Left lung (tissue), 10 donors: ENCODE results near the gene GFY. TPM values are rescaled to one million over a fixed set of nuclear protein-coding genes. Genes with fewer than 3 reads are reported as not detected.
"Not testable (repeated sequence)": the region's sequence is repeated elsewhere in the genome, so short reads cannot be mapped to it uniquely, and the experiment has no call there.

ENCODE experiments used
- ATAC-seq: fragments of 200-7000 bp; cut with Tn5 transposase; one replicate; pipeline ENCODE4 v1.9.1; 2020; ENCODE audit warnings: moderate library complexity
- DNase-seq, 4 donors: peaks; one replicate each; pipeline ENCODE4 v3.0.0-alpha.2; 2013 to 2020
- H3K27ac ChIP-seq, 2 donors: fragments of 200-600 bp; sonication (generic) in 1 of 2; one replicate each; pipeline versions ENCODE4 v1.5.0 to v1.8.0; 2020 to 2021
- H3K27me3 ChIP-seq, 2 donors: fragments of 200-600 bp; sonication (generic) in 1 of 2; one replicate each; pipeline versions ENCODE4 v1.5.0 to v1.8.0; 2020 to 2021
- H3K36me3 ChIP-seq, 2 donors: fragments of 200-600 bp; sonication (generic) in 1 of 2; one replicate each; pipeline versions ENCODE4 v1.5.0 to v1.8.0; 2020 to 2021
- H3K4me1 ChIP-seq, 2 donors: fragments of 200-600 bp; one replicate each; pipeline ENCODE4 v1.8.0; 2021
- H3K4me3 ChIP-seq, 2 donors: fragments of 200-600 bp; sonication (generic) in 1 of 2; one replicate each; pipeline versions ENCODE4 v1.5.0 to v1.8.0; 2020 to 2021; ENCODE audit warnings: mild to moderate bottlenecking in 1 of 2
- H3K9me3 ChIP-seq, 2 donors: fragments of 200-600 bp; sonication (generic) in 1 of 2; one replicate each; pipeline versions ENCODE4 v1.5.0 to v1.8.0; 2020 to 2021
- intact Hi-C, 2 donors: fragments of 100-400 bp; cut with DNase I; formaldehyde crosslinking; loops; one replicate each; pipeline versions ENCODE4 v1.11.2 to v1.14.2; 2022
- polyA plus RNA-seq, 6 donors: library from polyadenylated mRNA; unstranded; fragments of 120-200 nt; gene quantifications; one replicate each; pipeline ENCODE4 v1.2.1, GENCODE V29; 2013; ENCODE audit not compliant: insufficient read length in 6 of 6
- total RNA-seq, 2 donors: library from RNA; stranded (reverse); fragmentation: NEBNext Ultra II Directional; extraction: Animal tissue kit (Norgen Biotek cat#: 25700); gene quantifications; one replicate each; pipeline ENCODE4 v1.2.1, GENCODE V29; 2021
- TF ChIP-seq, protein P1 (sequence below), 2 donors: fragments of 200-600 bp; sonication (generic) in 1 of 2; IDR thresholded peaks; one replicate each; pipeline versions ENCODE4 v1.5.0 to v1.8.0; 2021; ENCODE audit warnings: antibody characterized with exemption in 2 of 2
- donor health status: DM: no; HTN: yes; CAD: no.
- donor health status: DM: no; HTN: no; CAD: no.

The GFY gene
- total and polyA plus RNA-seq, 8 donors: not detected

- intact Hi-C loops: no loop called here
- H3K4me1 ChIP-seq: peaks cover 0 to 30% of the 10 kb centered on the region in 2 donors
- peak overlapping the region in 1 of 2 donors; percentile 61 for H3K27ac ChIP-seq
- ATAC-seq (peak; percentile 10), DNase-seq (no peak)
- no peak overlapping the region for H3K4me3 ChIP-seq
- H3K36me3 ChIP-seq: peaks cover 0 to 49% of the 10 kb centered on the region in 2 donors
- no peaks in the 10 kb centered on the region for H3K27me3 ChIP-seq
- H3K9me3 ChIP-seq: no peaks in the 10 kb centered on the region
- TF ChIP-seq, protein P1, sequence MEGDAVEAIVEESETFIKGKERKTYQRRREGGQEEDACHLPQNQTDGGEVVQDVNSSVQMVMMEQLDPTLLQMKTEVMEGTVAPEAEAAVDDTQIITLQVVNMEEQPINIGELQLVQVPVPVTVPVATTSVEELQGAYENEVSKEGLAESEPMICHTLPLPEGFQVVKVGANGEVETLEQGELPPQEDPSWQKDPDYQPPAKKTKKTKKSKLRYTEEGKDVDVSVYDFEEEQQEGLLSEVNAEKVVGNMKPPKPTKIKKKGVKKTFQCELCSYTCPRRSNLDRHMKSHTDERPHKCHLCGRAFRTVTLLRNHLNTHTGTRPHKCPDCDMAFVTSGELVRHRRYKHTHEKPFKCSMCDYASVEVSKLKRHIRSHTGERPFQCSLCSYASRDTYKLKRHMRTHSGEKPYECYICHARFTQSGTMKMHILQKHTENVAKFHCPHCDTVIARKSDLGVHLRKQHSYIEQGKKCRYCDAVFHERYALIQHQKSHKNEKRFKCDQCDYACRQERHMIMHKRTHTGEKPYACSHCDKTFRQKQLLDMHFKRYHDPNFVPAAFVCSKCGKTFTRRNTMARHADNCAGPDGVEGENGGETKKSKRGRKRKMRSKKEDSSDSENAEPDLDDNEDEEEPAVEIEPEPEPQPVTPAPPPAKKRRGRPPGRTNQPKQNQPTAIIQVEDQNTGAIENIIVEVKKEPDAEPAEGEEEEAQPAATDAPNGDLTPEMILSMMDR (IDR thresholded peaks at IDR 0.05): peak in 1 of 2 donors; percentile 15
Measured at GRCh38 chr19:49469828-49470614, 44.8 kb downstream of the GFY start.

DNA sequence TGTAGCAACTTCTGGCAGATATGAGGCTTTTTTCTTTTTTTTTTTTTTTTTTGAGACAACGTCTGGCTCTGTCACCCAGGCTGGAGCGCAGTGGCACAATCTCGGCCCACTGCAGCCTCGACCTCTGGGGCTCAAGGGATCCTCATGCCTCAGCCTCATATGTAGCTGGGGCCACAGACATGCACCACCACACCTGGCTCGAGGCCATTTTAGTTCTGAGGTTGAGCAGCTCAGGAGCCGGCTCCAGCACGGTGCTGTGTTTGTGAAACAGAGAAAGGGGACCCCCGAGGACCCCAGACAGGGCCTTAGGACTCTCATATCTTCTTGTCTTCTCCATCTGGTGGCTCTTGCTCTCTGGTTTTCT, 45.4 kb downstream of the GFY start:
- Histone ChIP-seq H3K9me3 (no peaks in the 10 kb centered on the region), H3K27me3 (no peaks in the 10 kb centered on the region), H3K4me1 (peaks cover 0 to 30% of the 10 kb centered on the region in 2 donors), H3K36me3 (peaks cover 0 to 43% of the 10 kb centered on the region in 2 donors), H3K27ac (peak overlapping the region in 1 of 2 donors; percentile 61), H3K4me3 (no peak overlapping the region)
- intact Hi-C loops: no loop called here
- TF ChIP-seq, protein P1 (IDR thresholded peaks at IDR 0.05): no peak
- ATAC-seq (no peak), DNase-seq (no peak)

- Histone ChIP-seq H3K9me3 (no peaks in the 10 kb centered on the region), H3K4me1 (peaks cover 0 to 30% of the 10 kb centered on the region in 2 donors), H3K36me3 (peaks cover 0 to 23% of the 10 kb centered on the region in 2 donors), H3K4me3 (no peak overlapping the region), H3K27ac (peak overlapping the region in 1 of 2 donors; percentile 13), H3K27me3 (no peaks in the 10 kb centered on the region)
- TF ChIP-seq, protein P1 (IDR thresholded peaks at IDR 0.05): no peak
- DNase-seq: no peak
- intact Hi-C loops: no loop called here
- no peak for ATAC-seq
Measured at GRCh38 chr19:49472936-49473335, 47.7 kb downstream of the GFY start.

DNA sequence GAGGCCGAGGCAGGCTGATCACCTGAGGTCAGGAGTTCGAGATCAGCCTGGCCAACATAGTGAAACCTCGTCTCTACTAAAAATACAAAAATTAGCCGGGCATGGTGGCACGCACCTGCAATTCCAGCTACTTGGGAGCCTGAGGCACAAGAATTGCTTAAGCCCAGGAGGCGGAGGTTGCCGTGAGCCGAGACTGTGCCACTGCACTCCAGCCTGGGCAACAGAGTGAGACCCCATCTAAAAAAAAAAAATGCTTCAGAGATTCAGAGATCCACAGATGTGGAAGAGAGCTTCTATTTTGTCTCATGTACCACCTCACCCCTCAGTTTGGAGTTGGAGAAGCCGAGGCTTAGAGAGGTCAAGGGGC, 48.3 kb downstream of the GFY start:
- ATAC-seq, H3K9me3 ChIP-seq, DNase-seq, H3K27me3 ChIP-seq, intact Hi-C loops: not testable (repeated sequence)
- Histone ChIP-seq H3K4me3 (peak overlapping the region; percentile 55 to 58), H3K27ac (peak overlapping the region in 1 of 2 donors; percentile 83), H3K36me3 (peaks cover 0 to 19% of the 10 kb centered on the region in 2 donors), H3K4me1 (peaks cover 0 to 33% of the 10 kb centered on the region in 2 donors)

- peaks cover 0 to 14% of the 10 kb centered on the region in 2 donors for H3K36me3 ChIP-seq
- peak within 1 kb of the TSS; percentile 65 to 83 for H3K27ac ChIP-seq
- ATAC-seq: peak; percentile 87
- peak within 1 kb of the TSS; percentile 55 to 58 for H3K4me3 ChIP-seq
- peak; percentile 73 to 94 (median 80) for DNase-seq
- intact Hi-C loops: no loop called here
- TF ChIP-seq, protein P1 (IDR thresholded peaks at IDR 0.05): peak; percentile 97 to 99
- no peaks in the 10 kb centered on the region for H3K9me3 ChIP-seq
- H3K4me1 ChIP-seq: peaks cover 0 to 33% of the 10 kb centered on the region in 2 donors
- H3K27me3 ChIP-seq: no peaks in the 10 kb centered on the region
Measured at GRCh38 chr19:49473868-49474541, 48.8 kb downstream of the GFY start, which contains the start of gene FLT3LG. Gene FLT3LG, plus strand, starts transcription at chr19:49474215. Its CDS starts 425 bp downstream, at chr19:49474640.
